GM10266 (cell line): ENCODE results near the gene SRGAP3.

Experiments
- DNase-seq: peaks from one replicate; pipeline ENCODE4 v3.0.0; 2012; ENCODE audit errors: extremely low spot score
- TF ChIP-seq, protein P1 (sequence below): IDR thresholded peaks from 2 replicates; pipeline ENCODE4 v1.5.1; 2012; ENCODE audit warnings: mild to moderate bottlenecking, low read depth; ENCODE audit not compliant: control insufficient read depth, insufficient read depth; ENCODE audit errors: missing control alignments

SRGAP3 gene

GRCh38 chr3:9276761-9277370 is 27.4 kb upstream of the SRGAP3 start:
- TF ChIP-seq, protein P1, sequence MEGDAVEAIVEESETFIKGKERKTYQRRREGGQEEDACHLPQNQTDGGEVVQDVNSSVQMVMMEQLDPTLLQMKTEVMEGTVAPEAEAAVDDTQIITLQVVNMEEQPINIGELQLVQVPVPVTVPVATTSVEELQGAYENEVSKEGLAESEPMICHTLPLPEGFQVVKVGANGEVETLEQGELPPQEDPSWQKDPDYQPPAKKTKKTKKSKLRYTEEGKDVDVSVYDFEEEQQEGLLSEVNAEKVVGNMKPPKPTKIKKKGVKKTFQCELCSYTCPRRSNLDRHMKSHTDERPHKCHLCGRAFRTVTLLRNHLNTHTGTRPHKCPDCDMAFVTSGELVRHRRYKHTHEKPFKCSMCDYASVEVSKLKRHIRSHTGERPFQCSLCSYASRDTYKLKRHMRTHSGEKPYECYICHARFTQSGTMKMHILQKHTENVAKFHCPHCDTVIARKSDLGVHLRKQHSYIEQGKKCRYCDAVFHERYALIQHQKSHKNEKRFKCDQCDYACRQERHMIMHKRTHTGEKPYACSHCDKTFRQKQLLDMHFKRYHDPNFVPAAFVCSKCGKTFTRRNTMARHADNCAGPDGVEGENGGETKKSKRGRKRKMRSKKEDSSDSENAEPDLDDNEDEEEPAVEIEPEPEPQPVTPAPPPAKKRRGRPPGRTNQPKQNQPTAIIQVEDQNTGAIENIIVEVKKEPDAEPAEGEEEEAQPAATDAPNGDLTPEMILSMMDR = no peak
- no peak for DNase-seq

- DNase-seq = no peak
- TF ChIP-seq, protein P1 = no peak
These were observed 22.5 kb upstream of the SRGAP3 start for GRCh38 chr3:9271903-9272302.

DNA sequence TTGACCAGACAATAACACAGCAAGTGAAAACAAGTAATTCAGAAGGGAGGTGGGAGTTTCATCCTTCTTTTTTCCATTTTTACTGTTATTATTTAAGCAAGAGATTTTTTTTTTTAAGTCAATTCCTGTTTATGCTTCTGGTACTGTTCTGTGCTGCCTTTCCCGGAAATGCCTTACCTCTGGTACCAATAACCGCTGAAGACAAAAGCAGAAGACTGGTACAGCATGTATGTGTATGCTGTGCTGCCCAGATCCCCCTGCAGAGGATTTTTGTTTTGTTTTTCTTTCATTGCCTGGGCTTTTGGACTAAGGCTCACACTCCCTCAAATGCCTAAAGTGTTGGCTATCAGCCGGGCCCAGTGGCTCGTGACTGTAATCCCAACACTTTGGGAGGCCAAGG is 21.3 kb upstream of the SRGAP3 start:
- TF ChIP-seq, protein P1 = no peak
- DNase-seq = no peak

DNA sequence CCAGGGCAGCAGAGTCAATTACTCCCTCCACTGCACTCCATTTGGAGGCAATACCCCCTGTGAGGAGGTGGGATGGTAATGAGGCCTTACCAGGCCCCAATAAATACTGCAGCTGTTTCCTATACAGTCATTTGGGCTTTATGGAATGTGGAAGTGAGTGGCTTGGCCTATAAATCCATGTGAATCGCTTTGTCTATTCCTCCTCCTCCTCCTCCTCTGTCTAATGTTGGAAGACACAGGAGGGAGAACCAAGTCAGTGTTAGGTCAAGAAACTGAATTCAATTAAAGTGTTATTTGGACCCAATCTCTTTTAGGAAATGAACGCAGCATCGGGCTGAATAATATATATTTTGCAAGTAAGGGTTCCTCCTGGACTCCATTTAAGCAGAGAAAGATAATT is 17.3 kb upstream of the SRGAP3 start:
- TF ChIP-seq, protein P1 = no peak
- DNase-seq = no peak

- TF ChIP-seq, protein P1 = no peak
- no peak for DNase-seq
These were observed 10.9 kb upstream of the SRGAP3 start for GRCh38 chr3:9260305-9260704.

- DNase-seq = no peak
- TF ChIP-seq, protein P1 = no peak
These were observed 7.6 kb upstream of the SRGAP3 start for GRCh38 chr3:9257092-9257491.

GRCh38 chr3:9255976-9256375 is 6.5 kb upstream of the SRGAP3 start:
- TF ChIP-seq, protein P1 = no peak
- DNase-seq = no peak
